HepG2 (cell line): Measurements from ENCODE around the gene TBC1D12. TPM values are rescaled to one million over a fixed set of nuclear protein-coding genes. Genes with fewer than 3 reads are reported as not detected.

Experiments used
- ATAC-seq: fragments of 200-7000 bp; cut with Tn5 transposase; 3 replicates; pipeline ENCODE4 v1.9.1; 2020; ENCODE audit warnings: mild to moderate bottlenecking, moderate library complexity
- BruUV-seq: library from RNA; stranded (reverse); fragments of 400-500 nt; replicated peaks from 2 replicates; lab custom pipeline; 2021; lab: Mats Ljungman, UMichigan
- CTCF ChIA-PET: fragments of 300-600 bp; formaldehyde crosslinking; extraction: SDS; loops from one replicate; lab custom pipeline; 2021; ENCODE audit warnings: low total read pairs, inconsistent platforms, low intra/inter-chr PET ratio; lab: Yijun Ruan, JAX
- POLR2A ChIA-PET: fragments of 350-600 bp; sonication (Branson Sonifier 250); formaldehyde crosslinking; loops from one replicate; lab custom pipeline; 2020; ENCODE audit warnings: antibody characterized with exemption, inconsistent platforms; lab: Yijun Ruan, JAX
- DNase-seq: peaks from one replicate; pipeline ENCODE4 v3.0.0-alpha.2; 2015; ENCODE audit warnings: low spot score
- FAIRE-seq: peaks from 3 replicates; lab custom pipeline; 2011; peaks lifted over from hg19 to GRCh38; lab: Jason Lieb, UNC
- H2AFZ ChIP-seq: one replicate; pipeline ENCODE4 v1.6.1; 2011; ENCODE audit warnings: low read length, inconsistent platforms
- H3K27ac ChIP-seq: fragments of 300-600 bp; 3 replicates; pipeline ENCODE4 v1.8.0; 2011; ENCODE audit warnings: mixed run types, mild to moderate bottlenecking, mixed read lengths, low read length, inconsistent platforms; ENCODE audit not compliant: insufficient read depth; ENCODE audit errors: extremely low read length
- H3K27me3 ChIP-seq, 2 experiments: fragments of 200-600 bp in 1 of 2; 2 replicates in 1 of 2; 3 replicates in 1 of 2; pipeline versions ENCODE4 v1.6.0 to v1.8.0; 2011; ENCODE audit warnings: low read length in 2 of 2, mild to moderate bottlenecking in 2 of 2, moderate library complexity in 2 of 2, inconsistent platforms in 1 of 2; ENCODE audit not compliant: insufficient read depth in 2 of 2, control insufficient read depth in 1 of 2
- H3K36me3 ChIP-seq, 2 experiments: fragments of 200-600 bp in 1 of 2; replicated peaks in 1 of 2; 2 replicates in 1 of 2; 3 replicates in 1 of 2; pipeline versions ENCODE4 v1.5.1 to v1.8.0; 2011; ENCODE audit warnings: low read length in 2 of 2, inconsistent platforms in 1 of 2; ENCODE audit not compliant: insufficient read depth in 2 of 2, control insufficient read depth in 1 of 2
- H3K4me1 ChIP-seq: 2 replicates; pipeline ENCODE4 v1.5.1; 2012; ENCODE audit warnings: low read length, inconsistent platforms; ENCODE audit not compliant: insufficient read depth
- H3K4me2 ChIP-seq: 2 replicates; pipeline ENCODE4 v1.6.0; 2011; ENCODE audit warnings: low read depth, low read length, inconsistent platforms
- H3K4me3 ChIP-seq, 3 experiments: fragments of 200-600 bp in 1 of 3; sonication (generic), shearing (Covaris generic) in 1 of 3; replicated peaks in 1 of 3; 2 replicates each; pipeline ENCODE4 v1.5.1; 2011 to 2016; ENCODE audit warnings: low read length in 3 of 3, inconsistent platforms in 2 of 3, low read depth in 2 of 3, mild to moderate bottlenecking in 2 of 3, control low read depth in 1 of 3, mixed read lengths in 1 of 3; ENCODE audit not compliant: insufficient read depth in 1 of 3
- H3K79me2 ChIP-seq: one replicate; pipeline ENCODE4 v1.6.1; 2011; ENCODE audit warnings: low read length, inconsistent platforms; ENCODE audit not compliant: insufficient read depth
- H3K9ac ChIP-seq: 2 replicates; pipeline ENCODE4 v1.6.0; 2011; ENCODE audit warnings: mild to moderate bottlenecking, low read depth, low read length, inconsistent platforms; ENCODE audit not compliant: insufficient read depth
- H3K9me3 ChIP-seq: 2 replicates; pipeline ENCODE4 v1.5.1; 2012; ENCODE audit warnings: mild to moderate bottlenecking, low read length
- H4K20me1 ChIP-seq: 2 replicates; pipeline ENCODE4 v1.6.0; 2011; ENCODE audit warnings: inconsistent platforms, mild to moderate bottlenecking, low read length, moderate library complexity; ENCODE audit not compliant: insufficient read depth
- ATF7 ChIP-seq, 2 experiments: fragments of 450-650 bp in 1 of 2; sonication (generic) in 1 of 2; formaldehyde crosslinking in 1 of 2; IDR thresholded peaks; 2 replicates each; pipeline versions ENCODE4 v1.4.0 to v1.6.1; 2016 to 2020; ENCODE audit warnings: antibody characterized with exemption in 1 of 2, mild to moderate bottlenecking in 1 of 2, missing genetic modification reagents in 1 of 2
- CBX5 ChIP-seq: sonication (generic); formaldehyde crosslinking; IDR thresholded peaks from 2 replicates; pipeline ENCODE4 v1.4.0; 2020; ENCODE audit warnings: missing genetic modification reagents, borderline replicate concordance
- NFE2 ChIP-seq: sonication (generic); formaldehyde crosslinking; IDR thresholded peaks from 2 replicates; pipeline ENCODE4 v1.4.0; 2020; ENCODE audit warnings: missing genetic modification reagents
- ZFAT ChIP-seq: sonication (generic); formaldehyde crosslinking; conservative IDR thresholded peaks from 2 replicates; pipeline ENCODE4 v1.8.1; 2023; ENCODE audit warnings: missing genetic modification reagents, inconsistent platforms
- ZFP36 ChIP-seq: fragments of 150-350 bp; IDR thresholded peaks from 2 replicates; pipeline ENCODE4 v1.6.1; 2018; ENCODE audit warnings: borderline replicate concordance, low read length, low read depth; ENCODE audit not compliant: partially characterized antibody
- ZNF451 ChIP-seq: sonication (generic); formaldehyde crosslinking; IDR thresholded peaks from 2 replicates; pipeline ENCODE4 v1.5.0; 2020; ENCODE audit warnings: mild to moderate bottlenecking, missing genetic modification reagents
- ZNF766 ChIP-seq: sonication (generic); formaldehyde crosslinking; IDR thresholded peaks from 2 replicates; pipeline ENCODE4 v1.5.0; 2020; ENCODE audit warnings: missing genetic modification reagents, borderline replicate concordance
- WGBS: methylation state at CpG from one replicate; pipeline ENCODE4 v1.1.6; 2017; ENCODE audit warnings: low lambda C conversion rate; 5-methylcytosine and 5-hydroxymethylcytosine counted together
- in situ Hi-C: cut with HindIII; loops from 2 replicates; pipeline ENCODE4 v1.10.0; 2017; ENCODE audit warnings: low pct_unique_long_range_greater_than_20kb; ENCODE audit not compliant: extremely low pct_ligation_motif_present
- intact Hi-C: fragments of 100-400 bp; cut with micrococcal nuclease; formaldehyde crosslinking; loops from one replicate; pipeline ENCODE4 v1.10.0; 2022; ENCODE audit not compliant: unreplicated experiment
- polyA plus RNA-seq, 8 experiments: library from polyadenylated mRNA; depleted of rRNA in 3 of 8; stranded (reverse) in 7 of 8; unstranded in 1 of 8; fragments of >200 nt; fragmentation: Illumina TruSeq in 4 of 8; extraction: Trizol in 4 of 8; gene quantifications; 2 replicates each; pipeline versions ENCODE4 v1.2.1 to v1.2.3, GENCODE V29; 2011 to 2016; ENCODE audit warnings: low read depth in 4 of 8, missing spikeins in 1 of 8, mixed read lengths in 1 of 8; ENCODE audit not compliant: insufficient read depth in 1 of 8
- total RNA-seq, 5 experiments: library from RNA; depleted of rRNA; stranded (reverse); fragments of >200 nt; fragmentation: Illumina TruSeq; extraction: Trizol; gene quantifications; 2 replicates each; pipeline ENCODE4 v1.2.3, GENCODE V29; 2016; ENCODE audit warnings: low read depth in 1 of 5
- TF ChIP-seq, protein P1 (sequence below): sonication (generic); formaldehyde crosslinking; IDR thresholded peaks from 2 replicates; pipeline ENCODE4 v1.5.1; 2020; ENCODE audit warnings: missing genetic modification reagents, mild to moderate bottlenecking, borderline replicate concordance
- TF ChIP-seq, protein P2 (sequence below): sonication (generic); formaldehyde crosslinking; IDR thresholded peaks from 2 replicates; pipeline ENCODE4 v1.4.0; 2020; ENCODE audit warnings: mild to moderate bottlenecking, missing genetic modification reagents
- TF ChIP-seq, protein P3 (sequence below): sonication (generic); formaldehyde crosslinking; IDR thresholded peaks from 2 replicates; pipeline ENCODE4 v1.4.0; 2020; ENCODE audit warnings: missing genetic modification reagents

The TBC1D12 gene
- total and polyA plus RNA-seq, 2 of the 13 experiments (the other 11 are each of a cell fraction or from before 2014, with no cell fraction given) = 5.7 to 6.2 TPM

DNA sequence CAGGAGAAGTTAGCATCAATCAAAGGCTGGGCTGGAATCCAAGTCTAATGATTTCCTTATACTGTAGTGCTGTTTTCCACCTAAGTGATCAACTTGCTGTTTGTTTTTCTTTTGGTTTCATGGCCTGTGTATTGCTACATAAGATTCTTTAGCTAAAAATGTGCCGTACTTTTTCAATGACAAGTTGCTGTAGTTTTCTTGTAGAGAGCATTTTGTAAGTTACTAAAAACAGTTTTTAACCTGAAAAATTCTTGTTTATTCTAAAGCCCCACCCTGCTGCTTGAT lies 144.5 kb downstream of the TBC1D12 start:
- 11% methylated on average over 1 of the region's 1 CpG for WGBS
- H3K27ac ChIP-seq = peak overlapping the region; percentile 89
- POLR2A ChIA-PET = no interaction called here
- FAIRE-seq (peak; percentile 61), DNase-seq (no peak), ATAC-seq (no peak)
- peak overlapping the region; percentile 90 to 99 (median 97); a peak in 5 of 6 replicates for H3K4me3 ChIP-seq
- peak overlapping the region; percentile 72 for H3K4me2 ChIP-seq
- intact Hi-C loops (no loop called here), in situ Hi-C loops (no loop called here)
- TF ChIP-seq, protein P1, sequence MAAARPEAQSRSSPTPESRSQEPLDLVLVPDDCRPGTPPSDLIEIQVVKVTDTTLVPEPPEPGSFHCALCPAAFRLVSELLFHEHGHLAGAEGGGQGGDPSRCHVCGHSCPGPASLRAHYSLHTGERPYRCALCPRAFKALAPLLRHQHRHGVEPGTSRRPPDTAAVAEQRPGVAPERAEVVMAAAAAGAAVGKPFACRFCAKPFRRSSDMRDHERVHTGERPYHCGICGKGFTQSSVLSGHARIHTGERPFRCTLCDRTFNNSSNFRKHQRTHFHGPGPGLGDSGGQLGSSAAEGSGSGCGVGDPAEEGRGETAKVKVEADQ (CRISPR knock-in tag) = no peak
- no peak for TF ChIP-seq ZFP36
- TF ChIP-seq ATF7 (IDR thresholded peaks at IDR 0.05) = no peak
- no peak for TF ChIP-seq ATF7 (CRISPR knock-in tag; IDR thresholded peaks at IDR 0.05)
- no peak for TF ChIP-seq ZFAT (CRISPR knock-in tag)
- no peak for TF ChIP-seq NFE2 (CRISPR knock-in tag)
- no peak for TF ChIP-seq ZNF766 (CRISPR knock-in tag)
- TF ChIP-seq, protein P2, sequence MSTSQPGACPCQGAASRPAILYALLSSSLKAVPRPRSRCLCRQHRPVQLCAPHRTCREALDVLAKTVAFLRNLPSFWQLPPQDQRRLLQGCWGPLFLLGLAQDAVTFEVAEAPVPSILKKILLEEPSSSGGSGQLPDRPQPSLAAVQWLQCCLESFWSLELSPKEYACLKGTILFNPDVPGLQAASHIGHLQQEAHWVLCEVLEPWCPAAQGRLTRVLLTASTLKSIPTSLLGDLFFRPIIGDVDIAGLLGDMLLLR = no peak
- TF ChIP-seq ZNF451 (CRISPR knock-in tag) = no peak
- TF ChIP-seq CBX5 (CRISPR knock-in tag) = no peak
- TF ChIP-seq, protein P3, sequence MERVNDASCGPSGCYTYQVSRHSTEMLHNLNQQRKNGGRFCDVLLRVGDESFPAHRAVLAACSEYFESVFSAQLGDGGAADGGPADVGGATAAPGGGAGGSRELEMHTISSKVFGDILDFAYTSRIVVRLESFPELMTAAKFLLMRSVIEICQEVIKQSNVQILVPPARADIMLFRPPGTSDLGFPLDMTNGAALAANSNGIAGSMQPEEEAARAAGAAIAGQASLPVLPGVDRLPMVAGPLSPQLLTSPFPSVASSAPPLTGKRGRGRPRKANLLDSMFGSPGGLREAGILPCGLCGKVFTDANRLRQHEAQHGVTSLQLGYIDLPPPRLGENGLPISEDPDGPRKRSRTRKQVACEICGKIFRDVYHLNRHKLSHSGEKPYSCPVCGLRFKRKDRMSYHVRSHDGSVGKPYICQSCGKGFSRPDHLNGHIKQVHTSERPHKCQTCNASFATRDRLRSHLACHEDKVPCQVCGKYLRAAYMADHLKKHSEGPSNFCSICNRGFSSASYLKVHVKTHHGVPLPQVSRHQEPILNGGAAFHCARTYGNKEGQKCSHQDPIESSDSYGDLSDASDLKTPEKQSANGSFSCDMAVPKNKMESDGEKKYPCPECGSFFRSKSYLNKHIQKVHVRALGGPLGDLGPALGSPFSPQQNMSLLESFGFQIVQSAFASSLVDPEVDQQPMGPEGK (CRISPR knock-in tag) = no peak
- no peaks in the 10 kb centered on the region for H3K9me3 ChIP-seq
- peaks cover 31% of the 10 kb centered on the region for H3K4me1 ChIP-seq
- CTCF ChIA-PET = no interaction called here
- no peaks in the 10 kb centered on the region for H4K20me1 ChIP-seq
- no TSS peak for BruUV-seq
- peak overlapping the region; percentile 92 for H3K9ac ChIP-seq
- no peaks in the 10 kb centered on the region; a peak in 1 of 5 replicates for H3K27me3 ChIP-seq
- H2AFZ ChIP-seq = no peak overlapping the region
- H3K36me3 ChIP-seq = no peaks in the 10 kb centered on the region; a peak in 1 of 5 replicates
- H3K79me2 ChIP-seq = peaks cover 33% of the 10 kb centered on the region
